BLaER1 (cell line): ENCODE data around the gene TMC6.

Experiments
- H3K27ac ChIP-seq: shearing (Covaris generic); formaldehyde crosslinking; 2 replicates; pipeline ENCODE4 v1.8.1; 2022
- H3K27me3 ChIP-seq: shearing (Covaris generic); formaldehyde crosslinking; 2 replicates; pipeline ENCODE4 v1.8.1; 2022
- H3K36me3 ChIP-seq: shearing (Covaris generic); formaldehyde crosslinking; 2 replicates; pipeline ENCODE4 v1.8.1; 2022
- H3K4me1 ChIP-seq: shearing (Covaris generic); formaldehyde crosslinking; 2 replicates; pipeline ENCODE4 v1.8.1; 2022
- H3K4me2 ChIP-seq: shearing (Covaris generic); formaldehyde crosslinking; 2 replicates; pipeline ENCODE4 v1.8.1; 2022
- H3K4me3 ChIP-seq: shearing (Covaris generic); formaldehyde crosslinking; 2 replicates; pipeline ENCODE4 v1.8.1; 2022
- H3K9ac ChIP-seq: shearing (Covaris generic); formaldehyde crosslinking; 2 replicates; pipeline ENCODE4 v1.8.1; 2022
- H3K9me3 ChIP-seq: shearing (Covaris generic); formaldehyde crosslinking; 2 replicates; pipeline ENCODE4 v1.8.1; 2022
- H4K20me1 ChIP-seq: shearing (Covaris generic); formaldehyde crosslinking; 2 replicates; pipeline ENCODE4 v1.8.1; 2022
- Cebpa-rat ChIP-seq: shearing (Covaris generic); IDR thresholded peaks from 2 replicates; pipeline ENCODE4 v1.8.1; 2022

TMC6 gene

DNA sequence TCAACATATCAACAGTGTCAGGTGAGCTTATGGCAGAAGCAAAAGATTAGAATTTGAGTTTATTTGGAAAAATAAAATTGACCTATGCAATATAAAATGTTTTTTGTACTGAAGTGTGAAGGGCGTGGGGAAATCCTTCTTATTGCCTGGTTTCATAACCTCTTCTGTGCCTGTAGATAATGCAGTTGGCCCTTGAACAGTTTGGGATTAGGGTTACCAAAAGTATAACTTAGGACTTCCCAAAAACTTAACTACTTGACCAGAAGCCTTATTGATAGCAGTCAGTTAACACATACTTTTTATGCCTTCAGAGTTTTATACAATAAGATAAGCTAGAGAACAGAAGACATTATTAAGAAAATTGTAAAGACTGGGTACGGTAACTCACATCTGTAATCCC lies 66.0 kb downstream of the TMC6 start:
- Histone ChIP-seq H3K27me3 (no peaks in the 10 kb centered on the region), H3K9me3 (no peaks in the 10 kb centered on the region), H3K9ac (no peak overlapping the region), H3K27ac (no peak overlapping the region), H3K36me3 (peaks cover 26% of the 10 kb centered on the region), H3K4me1 (no peaks in the 10 kb centered on the region), H3K4me2 (no peak overlapping the region), H3K4me3 (no peak overlapping the region), H4K20me1 (0 out of 2 replicates have a peak, but pooled peaks cover 4% of the 10 kb centered on the region)
- TF ChIP-seq Cebpa-rat = no peak
